OCI-LY1 (cell line): Measurements from ENCODE around the gene TEAD3.

Source experiments
- CTCF ChIP-seq: fragments of 200-600 bp; sonication (generic), shearing (Covaris generic); IDR thresholded peaks from 2 replicates; pipeline ENCODE4 v1.5.1; 2017; ENCODE audit warnings: mild to moderate bottlenecking, antibody characterized with exemption, low read length, moderate library complexity, mixed read lengths
- EZH2 ChIP-seq: fragments of 200-600 bp; sonication (generic), shearing (Covaris generic); IDR thresholded peaks from 2 replicates; pipeline ENCODE4 v1.8.0; 2017; ENCODE audit warnings: borderline replicate concordance, mixed run types, mild to moderate bottlenecking, antibody characterized with exemption, low read length, moderate library complexity, mixed read lengths

DNA sequence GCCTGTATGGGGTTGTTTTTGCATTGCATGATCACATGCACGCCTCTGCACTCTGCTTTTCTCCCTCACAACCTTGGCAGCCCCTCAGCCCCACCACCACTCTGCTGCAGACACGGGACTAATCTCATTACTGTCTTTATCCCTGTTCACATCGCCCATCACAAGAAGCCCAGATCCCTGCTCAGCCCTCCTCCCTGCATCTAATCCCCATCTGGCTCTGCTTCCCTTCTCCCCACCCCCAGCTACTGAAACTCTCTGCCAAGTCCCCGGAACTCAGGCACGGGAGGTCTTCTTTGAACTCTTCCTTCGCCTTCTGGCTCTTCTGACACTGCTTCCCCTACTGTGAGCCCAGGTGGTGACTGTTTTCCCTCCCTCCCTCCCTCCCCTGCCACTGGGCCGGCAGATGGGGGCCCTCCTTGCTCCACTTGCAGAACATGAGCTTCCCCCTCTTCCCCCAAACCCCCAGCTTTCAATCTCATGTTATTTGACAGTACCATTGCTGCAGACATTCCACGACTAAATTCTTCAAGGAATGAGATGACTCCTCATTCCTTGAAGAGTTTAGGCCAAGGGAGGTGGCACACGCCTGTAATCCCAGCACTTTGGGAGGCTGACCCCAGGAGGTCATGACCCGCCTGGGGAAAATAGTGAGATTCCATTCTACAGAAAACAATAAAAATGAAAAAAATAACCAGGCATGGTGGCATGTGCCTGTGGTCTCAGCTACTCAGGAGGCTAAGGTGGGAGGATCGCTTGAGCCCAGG lies 37.7 kb upstream of the TEAD3 start:
- TF ChIP-seq CTCF (no peak), EZH2 (no peak)
